MM.1S (cell line): ENCODE measurements around the gene LEPROT.

Experiments
- DNase-seq: peaks from one replicate; pipeline ENCODE4 v3.0.0-alpha.2; 2015
- H2AFZ ChIP-seq: fragments of 300-600 bp; sonication (generic); 2 replicates; pipeline ENCODE4 v1.6.0; 2016; ENCODE audit warnings: antibody characterized with exemption, low read length
- H3F3A ChIP-seq: fragments of 300-600 bp; sonication (generic); 2 replicates; pipeline ENCODE4 v1.6.1; 2016; ENCODE audit warnings: mild to moderate bottlenecking, antibody characterized with exemption, low read length, moderate library complexity, mixed read lengths; ENCODE audit not compliant: insufficient read depth
- H3K27ac ChIP-seq: fragments of 300-600 bp; sonication (generic); 2 replicates; pipeline ENCODE4 v1.5.1; 2016; ENCODE audit warnings: mild to moderate bottlenecking, low read length
- H3K27me3 ChIP-seq: fragments of 300-600 bp; sonication (generic); replicated peaks from 2 replicates; pipeline ENCODE4 v1.6.0; 2016; ENCODE audit warnings: low read length; ENCODE audit not compliant: insufficient read depth
- H3K36me3 ChIP-seq: fragments of 300-600 bp; sonication (generic); replicated peaks from 2 replicates; pipeline ENCODE4 v1.6.1; 2016; ENCODE audit warnings: mild to moderate bottlenecking, low read length, mixed read lengths; ENCODE audit not compliant: insufficient read depth
- H3K4me1 ChIP-seq: fragments of 300-600 bp; sonication (generic); 2 replicates; pipeline ENCODE4 v1.6.1; 2016; ENCODE audit warnings: low read length, mixed read lengths
- H3K4me2 ChIP-seq: fragments of 300-600 bp; sonication (generic); 2 replicates; pipeline ENCODE4 v1.6.0; 2016; ENCODE audit warnings: low read depth, low read length
- H3K4me3 ChIP-seq: fragments of 300-600 bp; sonication (generic); 2 replicates; pipeline ENCODE4 v1.5.1; 2016; ENCODE audit warnings: low read length, mixed read lengths
- H3K79me2 ChIP-seq: fragments of 300-600 bp; sonication (generic); 2 replicates; pipeline ENCODE4 v1.6.1; 2016; ENCODE audit warnings: mixed run types, low read length, mixed read lengths
- H3K9ac ChIP-seq: fragments of 300-600 bp; sonication (generic); 2 replicates; pipeline ENCODE4 v1.6.1; 2016; ENCODE audit warnings: low read length, mixed read lengths
- H3K9me2 ChIP-seq: fragments of 300-600 bp; sonication (generic); replicated peaks from 2 replicates; pipeline ENCODE4 v1.6.1; 2016; ENCODE audit warnings: mild to moderate bottlenecking, low read length, mixed read lengths; ENCODE audit not compliant: insufficient read depth
- H3K9me3 ChIP-seq: fragments of 300-600 bp; sonication (generic); replicated peaks from 2 replicates; pipeline ENCODE4 v1.6.1; 2016; ENCODE audit warnings: mild to moderate bottlenecking, low read length, mixed read lengths; ENCODE audit not compliant: insufficient read depth
- H4K20me1 ChIP-seq: fragments of 300-600 bp; sonication (generic); 2 replicates; pipeline ENCODE4 v1.6.1; 2016; ENCODE audit warnings: mild to moderate bottlenecking, low read length, moderate library complexity, mixed read lengths; ENCODE audit not compliant: insufficient read depth
- CTCF ChIP-seq: fragments of 300-600 bp; sonication (generic); IDR thresholded peaks from 2 replicates; pipeline ENCODE4 v1.5.1; 2016; ENCODE audit warnings: antibody characterized with exemption, low read length, mixed read lengths
- EZH2 ChIP-seq: fragments of 300-600 bp; sonication (generic); optimal IDR thresholded peaks from 2 replicates; pipeline ENCODE3; 2017; ENCODE audit warnings: low read depth, mild to moderate bottlenecking, antibody characterized with exemption, low read length, mixed read lengths
- EZH2phosphoT487 ChIP-seq: fragments of 300-600 bp; sonication (generic); IDR thresholded peaks from 2 replicates; pipeline ENCODE4 v1.6.1; 2018; ENCODE audit warnings: antibody characterized with exemption, low read length

LEPROT gene

DNA sequence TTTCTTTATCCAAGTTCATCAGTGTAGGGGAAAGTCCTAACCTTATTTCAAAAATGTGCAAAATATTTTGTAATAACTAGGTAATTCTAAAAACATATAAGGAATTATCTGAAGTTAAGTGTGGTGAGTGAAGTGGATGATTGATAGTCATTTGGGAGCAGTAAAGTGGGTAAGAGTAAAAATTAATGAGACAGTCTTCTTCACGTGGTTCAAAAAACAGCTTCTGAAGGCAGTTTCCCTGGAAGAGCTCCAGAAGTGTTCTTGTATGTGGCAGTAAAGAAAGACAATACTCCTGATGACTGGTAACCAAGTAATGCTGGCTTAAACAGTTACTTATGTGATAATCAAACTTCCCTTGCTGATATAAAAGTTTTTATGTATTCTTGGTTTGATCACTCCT, 50.3 kb downstream of the LEPROT start:
- no peak for DNase-seq
- no peak overlapping the region for H3K4me2 ChIP-seq
- no peaks in the 10 kb centered on the region for H3K9me3 ChIP-seq
- no peaks in the 10 kb centered on the region for H4K20me1 ChIP-seq
- H3K36me3 ChIP-seq = no peaks in the 10 kb centered on the region
- no peaks in the 10 kb centered on the region for H3K27me3 ChIP-seq
- TF ChIP-seq EZH2 (no peak), EZH2phosphoT487 (no peak), CTCF (no peak)
- no peak overlapping the region for H3K4me3 ChIP-seq
- no peaks in the 10 kb centered on the region for H3K9me2 ChIP-seq
- H3K27ac ChIP-seq = no peak overlapping the region
- H3K9ac ChIP-seq = no peak overlapping the region
- H3K4me1 ChIP-seq = no peaks in the 10 kb centered on the region
- no peak overlapping the region for H2AFZ ChIP-seq
- H3K79me2 ChIP-seq = no peaks in the 10 kb centered on the region
- H3F3A ChIP-seq = no peaks in the 10 kb centered on the region

DNA sequence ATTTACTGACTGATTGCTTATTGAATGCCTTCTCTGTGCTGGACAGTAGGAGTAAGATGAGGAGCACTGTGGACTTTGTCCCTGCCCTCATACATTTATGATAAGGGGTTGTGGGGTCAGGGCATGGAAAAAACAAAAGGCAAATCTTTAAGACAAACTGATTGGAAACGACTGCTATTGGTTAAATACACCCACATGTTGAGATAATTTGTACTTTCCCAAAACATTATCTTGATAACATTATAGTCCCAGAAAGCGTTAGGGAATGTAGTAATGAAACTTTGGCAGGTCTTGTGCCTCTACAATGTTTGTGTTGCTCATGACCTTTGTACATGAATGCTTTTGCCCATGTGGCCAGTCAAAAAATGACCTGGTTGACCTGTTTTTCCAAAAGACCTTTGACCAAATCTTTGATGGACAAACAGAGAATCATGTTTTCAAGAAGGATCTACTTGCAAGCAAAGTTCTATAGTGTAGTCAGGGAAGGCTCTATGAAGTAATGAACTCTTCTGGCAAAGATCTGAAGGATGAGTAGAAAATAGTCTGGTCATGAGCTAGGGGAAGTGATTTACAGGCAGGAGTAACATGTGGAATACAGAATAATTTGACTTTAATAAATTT, 50.9 kb downstream of the LEPROT start:
- H3K79me2 ChIP-seq = no peaks in the 10 kb centered on the region
- H3F3A ChIP-seq = no peaks in the 10 kb centered on the region
- H3K9ac ChIP-seq = no peak overlapping the region
- no peaks in the 10 kb centered on the region for H4K20me1 ChIP-seq
- H3K4me3 ChIP-seq = no peak overlapping the region
- H3K27ac ChIP-seq = no peak overlapping the region
- H2AFZ ChIP-seq = no peak overlapping the region
- no peaks in the 10 kb centered on the region for H3K4me1 ChIP-seq
- H3K27me3 ChIP-seq = no peaks in the 10 kb centered on the region
- no peaks in the 10 kb centered on the region for H3K9me3 ChIP-seq
- no peaks in the 10 kb centered on the region for H3K36me3 ChIP-seq
- DNase-seq = no peak
- no peak overlapping the region for H3K4me2 ChIP-seq
- H3K9me2 ChIP-seq = no peaks in the 10 kb centered on the region
- TF ChIP-seq CTCF (no peak), EZH2 (no peak), EZH2phosphoT487 (no peak)

- no peaks in the 10 kb centered on the region for H3K27me3 ChIP-seq
Observed at GRCh38 chr1:65471861-65472332, 51.4 kb downstream of the LEPROT start.

More at GRCh38 chr1:65471861-65472332, 51.4 kb downstream of the LEPROT start:
- no peak for DNase-seq
- Histone ChIP-seq H3K27ac (no peak overlapping the region), H2AFZ (no peak overlapping the region), H3K4me1 (no peaks in the 10 kb centered on the region), H4K20me1 (no peaks in the 10 kb centered on the region), H3F3A (no peaks in the 10 kb centered on the region), H3K4me2 (no peak overlapping the region), H3K4me3 (no peak overlapping the region), H3K36me3 (no peaks in the 10 kb centered on the region), H3K9ac (no peak overlapping the region), H3K9me3 (no peaks in the 10 kb centered on the region), H3K9me2 (no peaks in the 10 kb centered on the region), H3K79me2 (no peaks in the 10 kb centered on the region)
- TF ChIP-seq EZH2 (no peak), CTCF (no peak), EZH2phosphoT487 (no peak)
